Measurements from ENCODE around the gene BTD.

DNA sequence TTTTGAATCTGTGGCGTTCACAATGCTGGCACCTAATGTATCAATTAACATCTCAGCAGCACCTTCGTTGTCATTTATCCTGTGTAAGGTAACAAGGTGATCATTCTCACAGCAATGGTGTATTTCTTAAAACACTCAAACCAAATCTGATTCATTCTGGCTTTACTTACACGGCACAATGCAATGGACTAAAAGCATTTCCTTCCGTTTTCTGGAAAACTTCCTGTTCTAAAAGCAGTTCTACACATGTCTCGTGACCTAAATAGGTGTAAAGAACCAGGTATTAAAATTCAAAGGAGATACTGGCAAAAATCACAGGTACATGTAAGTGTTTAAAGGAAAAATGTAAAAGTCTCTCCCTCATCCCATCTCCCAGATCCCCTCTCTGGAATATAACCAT lies 77.8 kb downstream of the BTD start:
- TF ChIP-seq, protein P1, sequence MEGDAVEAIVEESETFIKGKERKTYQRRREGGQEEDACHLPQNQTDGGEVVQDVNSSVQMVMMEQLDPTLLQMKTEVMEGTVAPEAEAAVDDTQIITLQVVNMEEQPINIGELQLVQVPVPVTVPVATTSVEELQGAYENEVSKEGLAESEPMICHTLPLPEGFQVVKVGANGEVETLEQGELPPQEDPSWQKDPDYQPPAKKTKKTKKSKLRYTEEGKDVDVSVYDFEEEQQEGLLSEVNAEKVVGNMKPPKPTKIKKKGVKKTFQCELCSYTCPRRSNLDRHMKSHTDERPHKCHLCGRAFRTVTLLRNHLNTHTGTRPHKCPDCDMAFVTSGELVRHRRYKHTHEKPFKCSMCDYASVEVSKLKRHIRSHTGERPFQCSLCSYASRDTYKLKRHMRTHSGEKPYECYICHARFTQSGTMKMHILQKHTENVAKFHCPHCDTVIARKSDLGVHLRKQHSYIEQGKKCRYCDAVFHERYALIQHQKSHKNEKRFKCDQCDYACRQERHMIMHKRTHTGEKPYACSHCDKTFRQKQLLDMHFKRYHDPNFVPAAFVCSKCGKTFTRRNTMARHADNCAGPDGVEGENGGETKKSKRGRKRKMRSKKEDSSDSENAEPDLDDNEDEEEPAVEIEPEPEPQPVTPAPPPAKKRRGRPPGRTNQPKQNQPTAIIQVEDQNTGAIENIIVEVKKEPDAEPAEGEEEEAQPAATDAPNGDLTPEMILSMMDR (IDR thresholded peaks at IDR 0.05), result no peak
- TF ChIP-seq POLR2A (IDR thresholded peaks at IDR 0.05), result no peak

Data from esophagus squamous epithelium (tissue), 4 donors.